ENCODE results near the gene DNAH3.
"Not testable (repeated sequence)": the region's sequence is repeated elsewhere in the genome, so short reads cannot be mapped to it uniquely, and the experiment has no call there.

The DNAH3 gene

GRCh38 chr16:20989496-20990070 lies 161.1 kb downstream of the DNAH3 start:
- not testable (repeated sequence) for DNase-seq

DNA sequence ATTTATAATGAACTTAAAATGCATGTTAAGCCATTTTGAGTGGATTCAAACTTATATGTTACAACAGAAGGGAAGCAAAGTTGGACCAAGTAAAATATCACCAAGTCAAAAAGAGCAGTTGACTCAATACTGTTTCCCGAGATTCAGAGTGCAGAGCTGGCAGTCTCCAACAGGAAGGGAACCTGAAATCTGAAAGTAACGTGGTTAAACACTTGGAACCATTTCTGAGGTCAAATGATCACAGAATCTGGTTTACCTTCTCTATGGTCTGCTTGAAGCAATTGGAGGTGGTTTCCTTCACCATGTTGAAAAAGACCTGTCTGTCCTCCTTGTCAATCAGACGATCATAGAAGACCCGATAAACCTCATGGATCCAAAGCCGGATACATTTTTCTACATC lies 163.6 kb downstream of the DNAH3 start:
- DNase-seq = no peak

GRCh38 chr16:20984019-20984418 lies 166.6 kb downstream of the DNAH3 start:
- DNase-seq = no peak

DNA sequence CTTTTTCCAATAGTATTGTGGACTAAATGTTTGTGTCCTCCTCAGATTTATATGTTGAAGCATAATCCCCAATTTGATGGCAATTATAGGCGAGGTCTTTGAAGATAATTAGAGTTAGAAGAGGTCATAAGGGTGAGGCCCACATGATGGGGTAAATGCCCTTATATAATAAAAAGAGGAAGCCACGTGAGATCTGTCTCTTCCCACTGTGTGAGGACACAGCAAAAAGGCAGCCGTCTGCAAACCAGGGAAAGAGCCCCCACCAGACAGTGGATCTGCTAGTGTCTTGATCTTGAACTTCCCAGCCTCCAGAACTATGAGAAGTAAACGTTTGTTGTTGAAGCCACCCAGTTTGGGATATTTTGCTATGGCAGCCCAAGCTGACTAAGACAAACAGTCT lies 174.1 kb downstream of the DNAH3 start:
- DNase-seq = no peak

- not testable (repeated sequence) for DNase-seq
Measured at GRCh38 chr16:20973201-20973600, 177.4 kb downstream of the DNAH3 start.

DNA sequence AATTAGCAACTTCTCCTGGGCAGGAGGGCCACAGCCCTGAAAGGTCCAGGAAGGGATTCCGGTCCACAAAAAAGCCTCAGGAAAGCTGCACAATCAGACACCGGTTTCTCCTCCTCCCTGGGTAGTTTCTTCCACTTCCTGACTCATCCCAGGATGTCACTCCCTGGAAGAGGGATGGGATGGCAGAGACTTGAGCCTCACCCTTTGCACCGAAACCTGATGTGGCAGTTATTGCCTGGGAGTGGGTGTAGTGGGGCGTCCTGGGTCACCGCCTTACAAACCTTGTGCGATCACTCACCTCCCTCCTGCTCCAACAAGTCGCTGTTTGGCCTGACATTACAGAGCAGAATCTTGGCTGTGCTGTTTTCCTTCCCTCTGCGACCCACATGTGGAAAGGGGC lies 179.2 kb downstream of the DNAH3 start:
- no peak for DNase-seq

DNA sequence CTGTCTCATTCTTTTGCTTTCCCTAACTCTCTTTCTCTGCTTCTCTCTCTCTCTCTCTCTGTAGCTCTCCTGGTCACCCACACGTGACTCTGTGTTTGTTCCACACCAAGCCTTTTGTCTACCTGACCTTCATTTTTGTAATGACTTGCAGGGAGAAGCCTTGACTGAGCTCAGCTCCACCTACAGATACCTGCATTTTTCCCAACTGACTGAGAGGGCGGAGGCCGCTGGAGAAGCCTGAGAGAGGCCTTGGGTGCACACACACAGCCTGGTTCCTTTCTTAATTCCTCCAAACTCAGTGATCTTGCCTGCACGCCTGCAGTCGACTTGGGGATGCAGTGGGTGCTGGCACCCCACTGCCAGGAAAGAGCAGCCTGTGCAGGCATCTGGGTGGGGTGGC lies 181.3 kb downstream of the DNAH3 start:
- no peak for DNase-seq

DNA sequence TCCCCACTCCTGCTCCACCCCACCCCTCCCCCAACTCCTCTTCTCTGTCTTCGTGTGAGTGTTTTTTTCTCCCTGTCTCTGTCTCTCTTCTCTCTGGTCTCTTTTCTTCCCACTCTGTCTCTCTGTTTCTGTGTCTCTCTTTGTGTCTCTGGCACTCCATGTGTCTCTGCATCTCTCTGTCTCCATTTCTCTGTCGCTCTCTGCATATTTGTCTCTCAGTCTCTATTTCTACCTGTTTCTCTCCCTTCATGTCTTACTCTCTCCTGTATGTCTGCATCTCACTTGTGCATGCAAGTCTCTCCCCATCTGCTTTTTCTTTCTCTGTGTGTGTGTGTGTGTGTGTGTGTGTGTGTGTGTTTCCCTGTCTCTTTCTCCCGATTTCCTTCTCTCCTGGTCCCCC lies 181.9 kb downstream of the DNAH3 start:
- no peak for DNase-seq

DNA sequence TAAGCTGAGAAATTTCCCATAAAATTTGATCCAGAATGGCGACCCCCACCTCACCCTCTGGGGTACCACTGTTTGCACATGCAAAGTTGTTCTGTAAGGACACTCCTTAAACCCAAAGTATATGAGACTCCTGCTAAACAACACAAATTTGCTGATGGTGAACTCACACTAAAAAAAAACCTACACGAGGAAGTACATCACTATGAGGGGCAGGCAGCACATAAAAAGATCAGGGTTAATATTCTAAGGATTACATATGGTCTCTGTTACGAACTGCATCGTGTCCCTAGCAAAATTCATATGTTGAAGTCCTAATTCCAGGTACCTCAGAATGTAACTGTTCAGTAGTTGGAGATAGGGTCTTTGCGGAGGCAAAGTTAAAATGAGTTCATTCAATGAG lies 189.7 kb downstream of the DNAH3 start:
- DNase-seq = no peak

GRCh38 chr16:20957153-20957552 lies 193.5 kb downstream of the DNAH3 start:
- no peak for DNase-seq

- peak; percentile 42 for DNase-seq
Measured at GRCh38 chr16:20956319-20956718, 194.3 kb downstream of the DNAH3 start.

DNA sequence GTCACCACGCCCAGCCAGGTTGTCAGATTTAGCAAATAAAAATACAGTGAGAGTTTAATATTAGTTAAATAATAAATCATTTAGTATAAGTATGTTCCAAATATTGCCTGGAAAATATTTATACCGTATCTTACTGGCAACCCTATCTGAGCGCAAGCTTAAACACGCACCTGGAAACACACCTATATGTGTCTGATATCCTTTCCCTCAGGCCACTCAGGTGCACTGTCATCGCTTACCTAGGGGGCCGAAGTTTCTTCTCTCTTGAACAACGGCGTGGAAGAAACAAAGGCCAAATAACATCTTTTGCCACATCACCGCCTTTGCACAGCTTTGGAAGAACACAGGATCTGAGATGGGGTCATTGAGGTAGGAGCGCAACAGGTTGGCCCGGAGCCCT lies 196.1 kb downstream of the DNAH3 start:
- DNase-seq = no peak

DNA sequence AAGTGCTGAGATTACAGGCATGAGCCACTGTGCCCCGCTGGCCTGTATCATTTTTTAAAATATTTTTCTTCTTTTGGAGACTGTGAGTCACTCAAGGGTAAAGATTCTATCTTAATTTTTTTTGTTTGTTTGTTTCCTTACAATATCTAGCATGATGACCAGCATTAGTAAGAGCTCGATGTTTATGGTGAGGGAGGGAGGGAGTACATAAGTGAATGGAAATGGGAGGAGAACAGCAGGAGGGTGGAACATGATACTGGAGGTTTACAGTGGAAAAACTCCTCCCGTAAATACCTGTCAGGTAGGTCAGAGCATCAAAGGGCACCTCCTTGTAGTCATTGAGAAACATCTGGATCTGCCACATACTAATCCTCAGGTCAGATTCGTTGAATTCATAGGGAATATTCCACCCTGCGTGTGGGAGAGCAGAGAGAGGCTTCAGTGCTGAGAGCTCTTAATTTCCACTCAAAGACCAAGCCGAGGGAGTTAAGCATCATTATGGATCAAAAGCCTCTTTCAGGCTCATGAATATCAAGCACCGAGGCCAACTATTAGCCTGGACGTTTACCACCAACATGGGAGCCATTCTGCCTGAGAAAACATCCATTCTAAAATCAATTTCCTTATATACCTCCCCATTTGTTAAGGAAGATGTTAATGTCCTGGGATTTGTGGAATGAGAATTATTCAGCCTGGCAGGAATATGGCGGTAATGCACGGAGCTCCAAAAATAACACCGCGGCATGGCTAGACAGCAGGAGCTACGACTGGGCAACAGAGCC lies 198.3 kb downstream of the DNAH3 start:
- DNase-seq = no peak

DNA sequence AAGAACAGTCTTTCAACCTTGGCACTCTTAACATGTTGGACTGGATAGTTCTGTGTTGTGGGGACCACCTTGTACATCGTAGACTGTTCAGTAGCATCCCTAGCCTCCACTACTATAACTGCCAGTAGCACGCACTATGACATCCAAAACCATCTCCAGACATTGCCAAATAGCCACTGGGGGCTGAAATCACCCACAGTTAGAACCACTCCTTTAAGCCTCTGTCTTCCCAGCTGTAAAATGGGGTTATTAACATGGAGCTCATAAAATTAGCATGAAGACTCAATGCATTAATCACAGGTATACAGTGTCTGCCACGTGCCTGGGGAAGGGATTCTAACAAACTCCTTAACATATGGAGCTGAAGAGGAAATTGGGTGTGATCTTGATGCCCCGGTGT lies 200.4 kb downstream of the DNAH3 start:
- no peak for DNase-seq

- DNase-seq = no peak
Measured at GRCh38 chr16:20949660-20950059, 201.0 kb downstream of the DNAH3 start.

DNA sequence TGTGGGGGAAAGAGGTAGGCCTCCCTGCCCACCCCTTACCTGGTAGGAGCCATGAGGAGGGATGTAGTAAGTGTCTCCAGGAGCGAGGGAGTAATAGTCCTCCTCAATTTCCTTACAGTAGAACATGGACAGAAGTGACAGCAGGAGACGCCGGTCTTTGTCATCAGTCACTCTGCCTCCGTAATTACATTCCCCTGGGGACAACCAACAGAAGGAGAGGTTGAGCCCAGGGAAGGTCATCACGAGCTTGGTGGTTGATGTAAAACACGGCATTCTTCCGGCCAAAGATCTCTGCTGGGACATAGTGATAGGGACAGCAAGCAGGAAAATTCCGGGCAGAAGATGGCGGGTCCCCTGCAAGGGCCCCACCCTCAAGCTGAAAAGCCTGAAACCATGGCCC lies 202.2 kb downstream of the DNAH3 start:
- no peak for DNase-seq

DNA sequence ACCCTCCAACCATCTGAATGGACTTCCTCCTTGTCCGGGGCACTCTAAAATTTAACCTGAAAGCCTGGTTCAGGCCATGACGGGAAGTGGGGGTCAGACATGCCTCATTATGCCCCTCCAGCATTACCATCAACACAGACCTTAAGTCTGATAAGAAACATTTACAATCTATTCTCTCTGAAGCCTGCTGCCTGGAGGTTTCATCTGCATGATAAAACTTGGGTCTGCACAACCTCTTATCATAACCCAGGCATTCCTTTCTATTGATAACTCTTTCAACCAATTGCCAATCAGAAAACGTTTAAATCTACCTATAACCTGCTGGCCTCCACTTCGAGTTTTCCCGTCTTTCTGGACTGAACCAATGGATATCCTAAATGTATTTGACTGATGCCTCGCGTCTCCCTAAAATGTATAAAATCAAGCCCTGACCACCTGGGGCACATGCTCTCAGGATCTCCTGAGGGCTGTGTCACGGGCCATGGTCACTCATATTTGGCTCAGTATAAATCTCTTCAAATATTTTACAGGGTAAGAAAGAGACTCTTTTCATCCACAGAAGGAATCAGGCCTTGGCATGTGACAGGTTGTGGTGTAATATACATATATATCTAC lies 204.5 kb downstream of the DNAH3 start:
- no peak for DNase-seq

GRCh38 chr16:20945575-20945875 lies 205.1 kb downstream of the DNAH3 start:
- not testable (repeated sequence) for DNase-seq

- DNase-seq = peak; percentile 58
Measured at GRCh38 chr16:20944861-20945574, 205.6 kb downstream of the DNAH3 start.

- DNase-seq = no peak
Measured at GRCh38 chr16:20942256-20942655, 208.4 kb downstream of the DNAH3 start.

DNA sequence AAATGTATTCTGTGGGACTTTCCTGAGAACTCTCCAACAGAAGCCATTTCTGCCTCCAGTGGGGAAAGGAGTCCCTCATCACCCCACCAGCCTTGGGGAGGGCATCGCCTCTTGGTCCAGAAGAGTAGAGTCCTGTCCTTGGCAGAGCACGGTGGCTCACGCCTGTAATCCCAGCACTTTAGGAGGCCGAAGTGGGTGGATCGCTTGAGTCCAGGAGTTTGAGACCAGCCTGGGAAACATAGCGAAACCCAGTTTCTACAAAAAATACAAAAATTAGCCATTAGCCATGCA lies 209.1 kb downstream of the DNAH3 start:
- no peak for DNase-seq

DNA sequence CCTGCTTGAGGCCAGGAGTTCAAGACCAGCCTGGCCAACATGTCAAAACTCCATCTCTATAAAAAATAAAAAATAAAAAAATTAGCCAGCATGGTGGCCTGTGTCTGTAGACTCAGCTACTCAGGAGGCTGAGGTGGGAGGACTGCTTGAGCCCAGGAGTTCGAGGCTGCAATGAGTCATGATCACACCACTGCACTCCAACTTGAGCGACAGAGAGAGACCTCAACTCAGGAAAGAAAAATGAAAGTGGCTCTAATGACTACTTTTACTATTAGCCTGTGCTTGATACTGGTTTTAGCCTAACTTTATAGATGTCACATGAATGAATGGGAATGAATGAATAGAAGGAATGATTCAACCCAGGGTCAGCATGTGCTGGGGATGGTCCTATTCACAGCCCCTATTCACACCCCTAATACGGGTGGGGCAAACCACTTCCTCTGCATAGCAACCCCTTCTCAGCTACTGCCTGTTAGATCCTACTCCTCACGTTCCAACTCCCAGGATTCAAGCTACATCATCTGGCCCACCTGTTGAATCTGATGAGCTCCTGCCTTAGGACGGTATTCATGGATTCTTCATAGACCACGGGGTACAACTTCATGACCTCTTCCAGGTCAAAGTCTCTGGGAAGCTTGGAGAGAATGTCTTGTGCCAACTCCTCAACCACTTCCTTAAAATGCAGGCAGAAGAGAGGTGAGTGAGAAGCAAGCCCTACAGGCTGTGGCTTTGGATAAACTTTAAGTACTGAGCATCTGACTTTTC lies 209.6 kb downstream of the DNAH3 start:
- no peak for DNase-seq

DNA sequence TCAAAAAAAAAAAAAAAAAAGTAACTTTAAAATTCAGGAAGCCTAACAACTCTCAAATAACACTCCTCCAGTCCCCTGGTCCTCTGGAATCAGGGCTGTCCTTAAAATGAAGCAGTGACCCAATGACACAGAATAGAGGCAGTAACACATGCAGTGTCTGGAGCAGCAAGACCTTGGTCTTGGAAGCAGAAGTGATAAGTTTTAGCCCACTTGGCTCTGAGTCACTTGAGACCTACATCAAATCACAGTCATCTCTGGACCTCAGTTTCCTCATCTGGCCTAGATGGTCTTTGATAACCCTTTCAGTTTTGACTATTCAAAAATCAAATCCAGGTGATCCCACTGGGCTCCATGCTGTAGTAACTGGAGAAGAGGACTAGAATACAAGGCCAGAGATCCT lies 211.0 kb downstream of the DNAH3 start:
- DNase-seq = no peak

Measured in fibroblast of skin of right quadriceps (primary cell).